Stimulated activated CD4-positive, alpha-beta T cell treated with anti-CD3 and anti-CD28 coated beads, Interleukin-15, amount 100 ng/mL, for 1 hour (primary cell): Measurements from ENCODE around the gene A2ML1.
"Not testable (repeated sequence)": the region's sequence is repeated elsewhere in the genome, so short reads cannot be mapped to it uniquely, and the experiment has no call there.

ENCODE experiments used
- DNase-seq, 2 donors: peaks; one replicate each; pipeline ENCODE4 v3.0.0-alpha.2; 2020; ENCODE audit warnings: low read depth in 1 of 2, low spot score in 1 of 2

The A2ML1 gene

DNA sequence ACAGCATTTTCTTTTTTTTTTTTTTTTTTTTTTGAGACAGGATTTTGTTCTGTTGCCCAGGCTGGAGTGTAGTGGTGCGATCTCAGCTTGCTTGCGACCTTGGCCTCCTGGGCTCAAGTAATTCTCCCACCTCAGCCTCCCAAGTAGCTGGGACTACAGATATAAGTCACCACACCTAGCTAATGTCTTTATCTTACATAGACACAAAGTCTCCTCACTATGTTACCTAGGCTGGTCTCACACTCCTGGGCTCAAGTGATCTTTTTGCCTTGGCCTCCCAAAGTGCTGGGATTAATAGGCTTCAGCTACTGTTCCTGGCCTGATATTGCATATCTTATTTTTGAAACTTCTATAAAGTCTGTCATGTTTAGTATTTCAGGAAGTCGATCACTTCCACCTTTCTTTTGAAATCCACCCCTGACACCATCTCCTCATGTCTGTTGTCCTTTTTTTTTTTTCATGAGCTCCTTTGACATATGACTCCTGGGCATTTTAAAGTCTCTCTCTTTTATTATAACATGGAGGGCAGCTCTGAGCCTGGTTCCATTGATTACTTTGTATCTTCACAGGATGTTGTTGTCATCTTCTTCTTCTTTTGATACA lies 5.9 kb upstream of the A2ML1 start:
- DNase-seq, result no peak

GRCh38 chr12:8817856-8818255 lies 4.6 kb upstream of the A2ML1 start:
- DNase-seq, result no peak

DNA sequence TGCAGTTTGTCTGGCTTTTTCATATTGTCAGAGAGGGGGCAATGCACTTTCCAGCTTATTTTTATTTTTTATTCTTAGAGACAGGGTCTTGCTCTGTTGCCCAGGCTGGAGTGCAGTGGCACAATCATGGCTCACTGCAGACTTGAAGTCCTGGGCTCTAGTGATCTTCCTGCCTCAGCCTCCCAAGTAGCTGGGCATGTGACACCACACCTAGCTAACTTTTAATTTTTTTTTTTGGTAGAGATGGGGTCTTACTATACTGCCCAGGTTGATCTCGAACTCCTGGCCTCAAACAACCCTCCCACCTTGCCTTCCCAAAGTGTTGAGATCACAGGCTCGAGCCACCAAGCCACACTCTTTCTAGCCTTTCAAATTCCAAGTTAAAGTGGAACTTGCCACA lies 3.9 kb upstream of the A2ML1 start:
- DNase-seq, result no peak

GRCh38 chr12:8819666-8819980 lies 2.8 kb upstream of the A2ML1 start:
- DNase-seq, result no peak

- DNase-seq, result not testable (repeated sequence)
These were observed 1.6 kb upstream of the A2ML1 start for GRCh38 chr12:8820676-8821407.

- no peak for DNase-seq
These were observed 830 bp upstream of the A2ML1 start for GRCh38 chr12:8821591-8821990.

DNA sequence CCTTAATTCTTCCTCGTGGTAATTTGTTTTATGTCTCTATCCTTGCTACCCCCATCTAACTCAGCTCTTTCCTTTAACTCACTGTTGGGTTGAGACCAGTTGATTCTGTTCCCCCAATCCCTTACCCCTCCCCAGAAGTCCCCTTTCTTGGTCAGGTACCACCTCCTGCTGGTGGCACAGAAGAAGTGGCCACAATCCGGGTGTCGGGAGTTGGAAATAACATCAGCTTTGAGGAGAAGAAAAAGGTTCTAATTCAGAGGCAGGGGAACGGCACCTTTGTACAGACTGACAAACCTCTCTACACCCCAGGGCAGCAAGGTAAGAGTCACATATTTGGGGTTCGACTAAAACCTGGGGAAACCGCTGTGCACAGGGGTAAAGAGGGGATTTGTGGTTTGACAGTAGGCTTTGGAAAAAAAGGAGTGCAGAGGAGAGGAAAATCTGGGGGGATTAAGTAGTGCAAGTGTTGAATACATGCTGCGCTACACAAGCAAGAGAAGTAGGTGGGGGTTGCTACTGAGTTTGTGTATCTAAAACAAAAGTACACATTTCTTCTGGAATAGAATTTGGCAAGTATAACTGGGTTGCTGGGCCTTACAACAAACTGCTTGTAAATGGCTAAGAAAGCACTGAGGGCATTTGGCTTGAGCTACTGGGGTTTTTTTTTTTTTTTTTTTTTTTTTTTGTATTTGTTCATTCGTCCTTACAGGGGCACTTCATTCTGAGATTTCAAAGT lies 1.3 kb downstream of the A2ML1 start:
- DNase-seq, result no peak

DNA sequence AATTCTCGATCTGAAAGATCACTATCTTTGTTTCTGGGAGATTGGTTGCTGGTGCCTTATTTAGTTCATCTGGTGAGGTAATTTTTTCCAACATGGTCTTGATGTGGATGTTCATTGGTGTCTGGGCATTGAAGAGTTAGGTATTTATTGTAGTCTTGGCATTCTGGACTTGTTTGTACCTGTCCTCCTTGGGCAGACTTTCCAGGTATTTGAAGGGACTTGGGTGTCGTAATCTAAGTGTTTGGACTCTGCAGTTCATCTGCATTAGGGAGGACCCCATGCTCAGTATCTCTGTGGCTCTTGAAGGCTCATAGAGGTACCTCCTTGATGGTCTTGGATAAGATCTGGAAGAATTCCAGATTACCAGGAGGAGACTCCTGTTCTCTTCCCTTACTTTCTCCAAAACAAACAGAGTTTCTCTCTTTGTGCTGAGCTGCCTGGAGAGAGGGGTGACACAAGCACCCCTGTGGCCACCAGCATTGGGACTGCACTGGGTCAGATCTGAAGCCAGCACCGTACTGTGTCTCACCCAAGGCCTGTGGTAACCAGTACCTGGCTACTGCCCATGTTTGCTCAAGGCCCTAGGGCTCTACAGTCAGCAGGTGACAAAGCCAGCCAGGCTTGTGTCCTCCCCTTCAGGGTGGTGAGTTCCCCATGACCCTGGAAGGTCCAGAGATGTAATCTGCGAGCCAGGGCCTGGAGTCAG lies 5.3 kb downstream of the A2ML1 start:
- DNase-seq, result no peak

GRCh38 chr12:8828257-8829124 lies 6.1 kb downstream of the A2ML1 start:
- no peak for DNase-seq

GRCh38 chr12:8829125-8829518 lies 6.7 kb downstream of the A2ML1 start:
- no peak for DNase-seq

DNA sequence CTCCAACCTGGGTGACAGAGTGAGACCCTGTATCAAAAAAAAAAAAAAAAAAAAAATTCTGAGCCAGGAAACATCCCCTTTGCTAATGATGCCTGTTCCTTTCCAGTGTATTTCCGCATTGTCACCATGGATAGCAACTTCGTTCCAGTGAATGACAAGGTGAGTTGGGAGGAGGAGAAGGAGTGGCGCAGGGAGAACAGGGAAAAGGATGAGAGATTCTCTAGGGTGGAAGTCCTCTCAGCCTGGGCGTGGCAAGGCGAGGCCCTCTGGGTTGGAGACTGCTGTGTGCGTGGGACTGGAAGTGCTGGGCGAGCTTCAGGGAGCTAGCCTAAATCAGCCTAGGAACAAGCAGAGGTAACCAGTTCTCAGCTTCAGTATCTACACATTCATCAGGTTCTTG lies 7.2 kb downstream of the A2ML1 start:
- no peak for DNase-seq

DNA sequence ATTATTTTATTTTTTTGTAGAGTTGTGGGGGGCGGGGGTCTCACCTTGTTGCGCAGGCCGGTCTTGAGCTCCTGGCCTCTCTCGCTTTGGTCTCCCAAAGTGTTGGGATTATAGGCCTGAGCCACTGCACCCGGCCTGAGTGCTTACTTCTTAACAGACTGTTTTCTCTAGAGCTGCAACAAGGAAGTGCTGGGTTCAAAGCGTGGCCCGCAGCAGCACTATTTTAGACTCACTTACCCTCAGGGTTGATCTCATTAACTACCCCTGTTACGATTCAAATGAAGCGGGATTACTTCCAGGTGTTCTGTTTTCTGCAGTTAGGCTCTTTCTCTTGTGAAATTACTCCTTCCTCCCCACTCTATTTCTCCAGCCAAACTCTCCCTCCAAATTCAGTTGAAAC lies 8.7 kb downstream of the A2ML1 start:
- DNase-seq, result no peak

GRCh38 chr12:8832500-8832899 lies 10.1 kb downstream of the A2ML1 start:
- no peak for DNase-seq

DNA sequence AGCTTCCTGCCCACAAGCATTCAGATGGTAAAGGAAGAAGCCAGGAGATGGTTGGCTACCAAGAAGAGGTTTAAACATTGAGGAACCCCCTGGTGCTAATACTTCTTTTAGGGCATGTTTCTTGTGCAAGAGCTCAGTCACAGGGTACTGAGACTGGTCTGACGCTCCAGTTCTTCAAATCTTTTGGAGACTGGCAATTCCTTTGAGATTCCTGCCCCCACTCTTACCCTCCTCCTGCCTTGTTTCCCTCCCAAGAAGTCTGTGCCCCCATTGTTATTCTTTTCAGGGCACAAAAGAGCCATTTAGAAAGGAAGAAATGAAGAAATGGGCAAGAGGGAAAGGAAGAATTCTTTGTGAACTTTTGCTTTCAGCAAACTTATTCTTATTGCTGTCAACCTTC lies 11.8 kb downstream of the A2ML1 start:
- DNase-seq, result no peak

- DNase-seq, result no peak
These were observed 14.9 kb downstream of the A2ML1 start for GRCh38 chr12:8837291-8837690.

GRCh38 chr12:8840321-8840720 lies 17.9 kb downstream of the A2ML1 start:
- no peak for DNase-seq

GRCh38 chr12:8840938-8841633 lies 18.7 kb downstream of the A2ML1 start:
- DNase-seq, result no peak

- no peak for DNase-seq
These were observed 19.4 kb downstream of the A2ML1 start for GRCh38 chr12:8841778-8842177.

GRCh38 chr12:8844665-8845064 lies 22.2 kb downstream of the A2ML1 start:
- no peak for DNase-seq

- no peak for DNase-seq
These were observed 23.9 kb downstream of the A2ML1 start for GRCh38 chr12:8846305-8846704.
